Adrenal gland (tissue), 12 donors: Measurements from ENCODE around the gene SYNGAP1. TPM values are rescaled to one million over a fixed set of nuclear protein-coding genes. Genes with fewer than 3 reads are reported as not detected.
A peak's percentile ranks its signal among the peaks of the same experiment; 100 is the strongest.

Source experiments
- DNase-seq, 7 donors: peaks; one replicate each; pipeline ENCODE4 v3.0.0-alpha.2; 2019 to 2020
- H3K27ac ChIP-seq, 5 donors: fragments of 200-600 bp; sonication (generic) in 4 of 5; 1 replicate in 3 of 5; 2 replicates in 2 of 5; pipeline versions ENCODE4 v1.5.1 to v1.8.0; 2016 to 2020; ENCODE audit warnings: mild to moderate bottlenecking in 1 of 5
- H3K27me3 ChIP-seq: fragments of 200-600 bp; 2 replicates; pipeline ENCODE4 v1.8.0; 2021
- H3K36me3 ChIP-seq, 2 donors: fragments of 200-600 bp; replicated peaks in 1 of 2; 1 replicate in 1 of 2; 2 replicates in 1 of 2; pipeline versions ENCODE4 v1.5.1 to v1.8.0; 2018 to 2022
- H3K4me1 ChIP-seq, 2 donors: fragments of 200-600 bp; replicated peaks in 1 of 2; 1 replicate in 1 of 2; 2 replicates in 1 of 2; pipeline versions ENCODE4 v1.5.1 to v1.8.0; 2018 to 2021
- H3K4me3 ChIP-seq, 4 donors: fragments of 200-600 bp; sonication (generic) in 3 of 4; one replicate each; pipeline ENCODE4 v1.5.1; 2016 to 2018
- H3K9me3 ChIP-seq, 3 donors: fragments of 200-600 bp; sonication (generic) in 1 of 3; replicated peaks in 1 of 3; 1 replicate in 2 of 3; 2 replicates in 1 of 3; pipeline versions ENCODE4 v1.5.1 to v1.8.0; 2016 to 2021
- POLR2A ChIP-seq, 2 donors: fragments of 450-650 bp; IDR thresholded peaks; one replicate each; pipeline ENCODE4 v1.6.1; 2017; ENCODE audit warnings: antibody characterized with exemption in 2 of 2, mild to moderate bottlenecking in 2 of 2, moderate library complexity in 1 of 2
- WGBS, 4 donors: extraction: QIAGEN DNeasy Blood & Tissue Kit in 2 of 4; methylation state at CpG; one replicate each; pipeline versions ENCODE4 v1.1.5 to v1.1.7; 2013 to 2017; 5-methylcytosine and 5-hydroxymethylcytosine counted together
- intact Hi-C, 2 donors: fragments of 100-400 bp; cut with DNase I; formaldehyde crosslinking; loops; one replicate each; pipeline versions ENCODE4 v1.14.1 to v1.15.0; 2022 to 2023
- polyA plus RNA-seq, 3 donors: library from polyadenylated mRNA; stranded (reverse); fragments of 200-250 nt in 2 of 3; fragments of 350-450 nt in 1 of 3; fragmentation: Illumina TruSeq in 1 of 3; extraction: RNeasy Lipid Tissue Mini Kit (QIAGEN cat#74804) in 1 of 3; gene quantifications; one replicate each; pipeline ENCODE4 v1.2.3, GENCODE V29; 2013 to 2014
- total RNA-seq, 9 donors: library from RNA; depleted of rRNA in 4 of 9; stranded (reverse); fragments of >200 nt in 4 of 9; fragments of 120-200 nt in 1 of 9; fragmentation: NEBNext Ultra II Directional in 1 of 9; extraction: Animal tissue kit (Norgen Biotek cat#: 25700) in 1 of 9; gene quantifications; one replicate each; pipeline versions ENCODE4 v1.1.0 to v1.2.4, GENCODE V29; 2013 to 2023
- TF ChIP-seq, protein P1 (sequence below), 6 experiments: fragments of 450-650 bp in 4 of 6; fragments of 200-600 bp in 2 of 6; sonication (generic) in 1 of 6; IDR thresholded peaks; 1 replicate in 5 of 6; 2 replicates in 1 of 6; pipeline versions ENCODE4 v1.5.1 to v1.8.0; 2016 to 2021; ENCODE audit warnings: antibody characterized with exemption in 6 of 6, mild to moderate bottlenecking in 2 of 6, moderate library complexity in 1 of 6
- donor health status: healthy with polysubstance abuse.
- donor health status: Bipolar disorder and iron deficiency.
- donor health status: DM: yes; HTN: yes; CAD: no.
- donor health status: DM: no; HTN: no; CAD: no.
- donor health status: DM: no; HTN: no; CAD: no.
- donor health status: DM: yes; HTN: yes; CAD: no.

SYNGAP1 gene
- total and polyA plus RNA-seq, 12 donors, result 2.6 to 73.5 (median 8.7) TPM

DNA sequence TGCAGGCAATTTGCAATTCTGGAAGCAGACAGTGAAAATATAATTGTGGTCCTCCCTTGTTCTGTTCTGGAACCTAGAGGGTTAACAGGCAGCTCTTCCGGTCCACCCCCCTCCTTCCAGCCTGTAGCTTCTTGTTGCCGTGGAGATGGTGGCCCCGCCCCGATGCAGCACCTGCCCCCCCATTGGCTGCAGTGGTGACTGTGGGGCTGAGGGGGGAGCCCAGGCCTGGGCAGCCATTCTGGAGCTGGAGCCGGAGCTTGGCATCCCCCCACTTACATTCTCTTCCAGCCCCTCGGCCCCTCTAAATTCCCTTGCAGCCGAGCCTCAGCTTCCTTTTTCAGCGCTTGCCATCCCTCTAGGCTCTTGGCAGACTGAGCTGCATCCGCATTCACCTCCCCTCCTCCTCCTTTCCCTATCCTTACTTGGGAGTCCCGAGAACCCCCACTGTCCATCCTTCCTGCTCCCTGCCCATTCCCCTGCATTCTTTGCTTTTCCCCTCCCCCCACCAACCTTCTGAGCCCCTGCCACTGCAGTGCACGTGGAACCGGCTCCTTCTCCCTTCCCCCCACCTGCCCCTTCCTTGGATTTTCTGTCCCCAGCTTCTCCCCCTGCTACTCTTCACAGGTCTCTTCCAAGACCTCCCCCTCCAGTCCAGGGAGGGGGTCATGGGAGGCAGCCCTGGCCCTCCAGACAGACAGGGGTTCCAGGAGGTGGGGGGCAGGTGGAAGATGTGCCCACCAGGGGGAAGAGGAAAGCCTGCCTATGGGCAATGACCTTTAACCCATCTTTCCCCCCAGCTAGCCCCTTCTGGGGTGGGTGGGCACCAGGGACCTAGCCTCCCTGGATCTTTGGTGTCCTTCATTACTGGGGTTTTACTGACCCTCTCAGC, 11.4 kb downstream of the SYNGAP1 start:
- Histone ChIP-seq H3K4me1 (peaks cover 11 to 50% of the 10 kb centered on the region in 2 donors), H3K36me3 (peaks cover 0 to 11% of the 10 kb centered on the region in 2 donors), H3K4me3 (no peak overlapping the region), H3K27me3 (no peaks in the 10 kb centered on the region), H3K27ac (no peak overlapping the region), H3K9me3 (no peaks in the 10 kb centered on the region)
- 20 to 31% (median 25%) methylated on average over 9 to 12 of the region's 12 CpGs for WGBS, 4 donors
- TF ChIP-seq, protein P1, sequence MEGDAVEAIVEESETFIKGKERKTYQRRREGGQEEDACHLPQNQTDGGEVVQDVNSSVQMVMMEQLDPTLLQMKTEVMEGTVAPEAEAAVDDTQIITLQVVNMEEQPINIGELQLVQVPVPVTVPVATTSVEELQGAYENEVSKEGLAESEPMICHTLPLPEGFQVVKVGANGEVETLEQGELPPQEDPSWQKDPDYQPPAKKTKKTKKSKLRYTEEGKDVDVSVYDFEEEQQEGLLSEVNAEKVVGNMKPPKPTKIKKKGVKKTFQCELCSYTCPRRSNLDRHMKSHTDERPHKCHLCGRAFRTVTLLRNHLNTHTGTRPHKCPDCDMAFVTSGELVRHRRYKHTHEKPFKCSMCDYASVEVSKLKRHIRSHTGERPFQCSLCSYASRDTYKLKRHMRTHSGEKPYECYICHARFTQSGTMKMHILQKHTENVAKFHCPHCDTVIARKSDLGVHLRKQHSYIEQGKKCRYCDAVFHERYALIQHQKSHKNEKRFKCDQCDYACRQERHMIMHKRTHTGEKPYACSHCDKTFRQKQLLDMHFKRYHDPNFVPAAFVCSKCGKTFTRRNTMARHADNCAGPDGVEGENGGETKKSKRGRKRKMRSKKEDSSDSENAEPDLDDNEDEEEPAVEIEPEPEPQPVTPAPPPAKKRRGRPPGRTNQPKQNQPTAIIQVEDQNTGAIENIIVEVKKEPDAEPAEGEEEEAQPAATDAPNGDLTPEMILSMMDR (IDR thresholded peaks at IDR 0.05), result no peak
- TF ChIP-seq POLR2A (IDR thresholded peaks at IDR 0.05), result no peak
- DNase-seq, result peak in 4 of 7 donors; percentile 53 to 86 (median 57)
- intact Hi-C loops, result no loop called here

DNA sequence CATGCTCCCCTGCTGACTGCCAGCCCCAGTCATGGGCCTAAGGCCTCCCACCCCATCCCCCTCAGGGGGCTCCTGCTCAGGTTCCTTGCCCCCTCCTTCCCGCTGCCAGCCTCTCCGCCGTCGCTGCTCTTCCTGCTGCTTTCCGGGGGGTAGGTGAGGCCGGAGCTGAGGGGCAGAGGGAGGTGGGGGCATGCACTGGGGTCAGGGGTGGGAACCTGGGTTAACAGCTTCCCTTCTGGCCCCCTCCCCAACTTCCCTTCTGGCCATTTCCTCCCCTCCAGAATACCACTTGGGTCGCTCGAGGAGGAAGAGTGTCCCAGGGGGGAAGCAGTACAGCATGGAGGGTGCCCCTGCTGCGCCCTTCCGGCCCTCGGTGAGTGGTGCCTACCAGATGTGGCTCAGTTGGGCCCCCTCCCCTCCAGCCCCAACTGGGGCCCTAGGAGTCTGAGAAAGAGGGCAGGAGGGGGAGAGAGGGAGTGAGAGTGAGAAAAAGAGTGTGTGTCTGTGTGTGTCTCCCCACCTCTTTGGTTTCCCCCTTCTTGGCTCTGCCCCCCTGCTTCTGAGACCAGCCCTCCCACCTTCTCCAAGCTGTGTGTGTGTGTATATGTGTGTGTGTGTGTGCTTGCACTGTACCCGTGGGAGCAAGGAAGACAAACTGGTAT, 12.1 kb downstream of the SYNGAP1 start:
- peaks cover 0 to 19% of the 10 kb centered on the region in 2 donors for H3K36me3 ChIP-seq
- no peaks in the 10 kb centered on the region for H3K27me3 ChIP-seq
- no peak overlapping the region for H3K4me3 ChIP-seq
- DNase-seq, result no peak
- 61 to 67% (median 65%) methylated on average over 12 of the region's 12 CpGs for WGBS, 4 donors
- H3K9me3 ChIP-seq, result no peaks in the 10 kb centered on the region
- intact Hi-C loops, result no loop called here
- no peak overlapping the region for H3K27ac ChIP-seq
- TF ChIP-seq POLR2A (IDR thresholded peaks at IDR 0.05), result no peak
- TF ChIP-seq, protein P1 (IDR thresholded peaks at IDR 0.05), result no peak
- H3K4me1 ChIP-seq, result peaks cover 11 to 44% of the 10 kb centered on the region in 2 donors

DNA sequence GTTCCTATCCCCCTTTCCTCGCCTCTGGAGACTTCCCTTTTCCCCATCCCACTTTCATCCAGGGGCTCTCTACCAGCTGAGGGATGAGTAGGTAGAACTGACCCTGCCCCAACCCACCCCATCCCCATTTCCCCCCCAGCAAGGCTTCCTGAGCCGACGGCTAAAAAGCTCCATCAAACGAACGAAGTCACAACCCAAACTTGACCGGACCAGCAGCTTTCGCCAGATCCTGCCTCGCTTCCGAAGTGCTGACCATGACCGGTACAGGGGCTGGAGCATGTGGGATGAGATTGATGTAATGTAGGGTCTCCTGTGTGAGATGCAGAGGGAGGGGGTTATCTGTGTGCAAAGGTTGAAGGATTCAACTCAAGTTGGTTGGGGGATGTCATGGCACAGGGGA, 12.7 kb downstream of the SYNGAP1 start:
- H3K4me3 ChIP-seq, result no peak overlapping the region
- H3K27ac ChIP-seq, result no peak overlapping the region
- H3K9me3 ChIP-seq, result no peaks in the 10 kb centered on the region
- peaks cover 5 to 39% of the 10 kb centered on the region in 2 donors for H3K4me1 ChIP-seq
- TF ChIP-seq POLR2A (IDR thresholded peaks at IDR 0.05), result no peak
- TF ChIP-seq, protein P1 (IDR thresholded peaks at IDR 0.05), result no peak
- H3K27me3 ChIP-seq, result no peaks in the 10 kb centered on the region
- 80 to 92% (median 85%) methylated on average over 10 of the region's 10 CpGs for WGBS, 4 donors
- peaks cover 0 to 25% of the 10 kb centered on the region in 2 donors for H3K36me3 ChIP-seq
- intact Hi-C loops, result no loop called here
- DNase-seq, result no peak

DNA sequence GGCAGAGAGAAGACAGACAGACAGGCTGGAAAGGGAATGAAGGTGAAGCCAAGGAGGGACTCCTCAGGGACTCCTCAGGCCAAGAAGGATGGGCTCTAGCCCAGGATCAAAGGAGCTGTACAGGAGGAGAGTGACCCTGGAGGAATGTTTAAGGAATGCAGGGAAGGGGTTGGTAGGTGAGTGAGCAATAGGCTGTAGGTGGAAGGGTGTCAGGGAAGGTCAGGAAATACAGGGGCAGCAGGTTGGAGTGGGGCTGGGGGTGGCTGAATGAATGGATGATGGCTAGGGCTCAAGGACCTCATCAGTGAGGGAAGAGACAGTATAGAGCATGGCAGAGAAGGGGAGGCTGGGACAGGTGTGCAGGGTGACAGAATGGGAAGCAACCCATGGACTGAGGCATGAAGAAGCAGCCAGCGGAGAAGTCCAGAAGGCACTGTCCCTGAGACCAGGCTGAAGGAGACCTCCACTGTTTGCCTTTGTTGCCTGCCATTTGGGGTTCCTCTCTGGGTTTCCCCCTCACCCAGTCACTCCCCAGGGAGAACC, 13.2 kb downstream of the SYNGAP1 start:
- H3K27ac ChIP-seq, result no peak overlapping the region

More for the DNA sequence above, 13.2 kb downstream of the SYNGAP1 start:
- Histone ChIP-seq H3K4me1 (peaks cover 4 to 39% of the 10 kb centered on the region in 2 donors), H3K36me3 (peaks cover 0 to 30% of the 10 kb centered on the region in 2 donors), H3K9me3 (no peaks in the 10 kb centered on the region), H3K27me3 (no peaks in the 10 kb centered on the region), H3K4me3 (no peak overlapping the region)
- 100% methylated on average over 1 of the region's 1 CpG for WGBS, 4 donors
- DNase-seq, result no peak
- TF ChIP-seq, protein P1 (IDR thresholded peaks at IDR 0.05), result no peak
- TF ChIP-seq POLR2A (IDR thresholded peaks at IDR 0.05), result no peak
- intact Hi-C loops, result no loop called here
